ENCODE data around the gene SGCG.
"Not testable (repeated sequence)": the region's sequence is repeated elsewhere in the genome, so short reads cannot be mapped to it uniquely, and the experiment has no call there.

SGCG gene

GRCh38 chr13:23271331-23271730 lies 90.6 kb downstream of the SGCG start:
- Mint-ChIP-seq H3K36me3 (no peaks in the 10 kb centered on the region), H3K27me3 (peaks cover 3% of the 10 kb centered on the region), H3K27ac (no peak overlapping the region), H3K9me3 (no peaks in the 10 kb centered on the region), H3K4me3 (no peak overlapping the region), H3K4me1 (no peaks in the 10 kb centered on the region)
- CTCF ChIA-PET: no interaction called here
- DNase-seq: no peak

GRCh38 chr13:23273498-23273897 lies 92.7 kb downstream of the SGCG start:
- H3K4me3 Mint-ChIP-seq: no peak overlapping the region
- no peaks in the 10 kb centered on the region for H3K27me3 Mint-ChIP-seq
- H3K27ac Mint-ChIP-seq: no peak overlapping the region
- CTCF ChIA-PET: no interaction called here
- H3K4me1 Mint-ChIP-seq: no peaks in the 10 kb centered on the region
- DNase-seq: no peak
- no peaks in the 10 kb centered on the region for H3K36me3 Mint-ChIP-seq
- no peaks in the 10 kb centered on the region for H3K9me3 Mint-ChIP-seq

GRCh38 chr13:23279321-23279720 lies 98.5 kb downstream of the SGCG start:
- no peak overlapping the region for H3K4me3 Mint-ChIP-seq
- H3K27ac Mint-ChIP-seq: no peak overlapping the region
- CTCF ChIA-PET: no interaction called here
- no peaks in the 10 kb centered on the region for H3K9me3 Mint-ChIP-seq
- no peaks in the 10 kb centered on the region for H3K4me1 Mint-ChIP-seq
- no peaks in the 10 kb centered on the region for H3K27me3 Mint-ChIP-seq
- H3K36me3 Mint-ChIP-seq: no peaks in the 10 kb centered on the region
- DNase-seq: no peak

GRCh38 chr13:23288564-23288963 lies 107.8 kb downstream of the SGCG start:
- Mint-ChIP-seq H3K4me1 (no peaks in the 10 kb centered on the region), H3K27ac (no peak overlapping the region), H3K4me3 (no peak overlapping the region), H3K36me3 (no peaks in the 10 kb centered on the region), H3K27me3 (peaks cover 6% of the 10 kb centered on the region), H3K9me3 (no peaks in the 10 kb centered on the region)
- DNase-seq: no peak
- CTCF ChIA-PET: no interaction called here

- DNase-seq: no peak
- Mint-ChIP-seq H3K4me1 (no peaks in the 10 kb centered on the region), H3K27me3 (peaks cover 8% of the 10 kb centered on the region), H3K9me3 (no peaks in the 10 kb centered on the region), H3K36me3 (no peaks in the 10 kb centered on the region), H3K4me3 (no peak overlapping the region), H3K27ac (no peak overlapping the region)
- CTCF ChIA-PET: no interaction called here
Measured at GRCh38 chr13:23288995-23289394, 108.2 kb downstream of the SGCG start.

GRCh38 chr13:23289917-23290357 lies 109.2 kb downstream of the SGCG start:
- Mint-ChIP-seq H3K9me3 (no peaks in the 10 kb centered on the region), H3K4me3 (no peak overlapping the region), H3K36me3 (no peaks in the 10 kb centered on the region), H3K4me1 (no peaks in the 10 kb centered on the region), H3K27ac (no peak overlapping the region), H3K27me3 (peaks cover 9% of the 10 kb centered on the region)
- CTCF ChIA-PET: no interaction called here
- no peak for DNase-seq

- no peaks in the 10 kb centered on the region for H3K4me1 Mint-ChIP-seq
- CTCF ChIA-PET: no interaction called here
- no peaks in the 10 kb centered on the region for H3K36me3 Mint-ChIP-seq
- H3K9me3 Mint-ChIP-seq: no peaks in the 10 kb centered on the region
- H3K4me3 Mint-ChIP-seq: no peak overlapping the region
- H3K27me3 Mint-ChIP-seq: peaks cover 4% of the 10 kb centered on the region
- no peak for DNase-seq
- no peak overlapping the region for H3K27ac Mint-ChIP-seq
Measured at GRCh38 chr13:23292586-23292985, 111.8 kb downstream of the SGCG start.

GRCh38 chr13:23314837-23315236 lies 134.1 kb downstream of the SGCG start:
- H3K36me3 Mint-ChIP-seq, CTCF ChIA-PET, H3K27ac Mint-ChIP-seq, H3K4me1 Mint-ChIP-seq, H3K9me3 Mint-ChIP-seq, DNase-seq, H3K4me3 Mint-ChIP-seq: not testable (repeated sequence)
- H3K27me3 Mint-ChIP-seq: peaks cover 23% of the 10 kb centered on the region

GRCh38 chr13:23319883-23320224 lies 139.1 kb downstream of the SGCG start:
- Mint-ChIP-seq H3K4me1 (peaks cover 28% of the 10 kb centered on the region), H3K4me3 (no peak overlapping the region), H3K9me3 (no peaks in the 10 kb centered on the region), H3K27ac (no peak overlapping the region), H3K27me3 (peaks cover 24% of the 10 kb centered on the region), H3K36me3 (no peaks in the 10 kb centered on the region)
- CTCF ChIA-PET: interaction anchor here (1.3 kb wide), 1 partner anchor 1682 kb away, joined by 4 read pairs; no protein-coding TSS in a partner anchor
- no peak for DNase-seq

GRCh38 chr13:23320926-23321534 lies 140.3 kb downstream of the SGCG start:
- peaks cover 28% of the 10 kb centered on the region for H3K4me1 Mint-ChIP-seq
- CTCF ChIA-PET: interaction anchor here (1.5 kb wide), 1 partner anchor 9 kb away, joined by 3 read pairs; no protein-coding TSS in a partner anchor
- DNase-seq: no peak
- no peaks in the 10 kb centered on the region for H3K36me3 Mint-ChIP-seq
- H3K9me3 Mint-ChIP-seq: no peaks in the 10 kb centered on the region
- H3K27ac Mint-ChIP-seq: no peak overlapping the region
- H3K4me3 Mint-ChIP-seq: peak overlapping the region; percentile 27
- H3K27me3 Mint-ChIP-seq: peaks cover 18% of the 10 kb centered on the region

GRCh38 chr13:23321535-23322241 lies 140.9 kb downstream of the SGCG start:
- H3K4me3 Mint-ChIP-seq: peak overlapping the region; percentile 27

GRCh38 chr13:23322353-23323336 lies 141.9 kb downstream of the SGCG start:
- peaks cover 10% of the 10 kb centered on the region for H3K27me3 Mint-ChIP-seq
- CTCF ChIA-PET: interaction anchor here (0.7 kb wide), 1 partner anchor 93 kb away, joined by 3 read pairs; no protein-coding TSS in a partner anchor
- H3K36me3 Mint-ChIP-seq: no peaks in the 10 kb centered on the region
- no peak overlapping the region for H3K4me3 Mint-ChIP-seq
- no peak overlapping the region for H3K27ac Mint-ChIP-seq
- H3K9me3 Mint-ChIP-seq: no peaks in the 10 kb centered on the region
- no peak for DNase-seq
- peaks cover 28% of the 10 kb centered on the region for H3K4me1 Mint-ChIP-seq

More at GRCh38 chr13:23321535-23322241, 140.9 kb downstream of the SGCG start:
- Mint-ChIP-seq H3K27ac (no peak overlapping the region), H3K4me1 (peaks cover 28% of the 10 kb centered on the region), H3K9me3 (no peaks in the 10 kb centered on the region), H3K27me3 (peaks cover 17% of the 10 kb centered on the region), H3K36me3 (no peaks in the 10 kb centered on the region)
- CTCF ChIA-PET: interaction anchor here (0.7 to 1.5 kb wide), 2 partner anchors 8 to 94 kb away, joined by 3 read pairs; no protein-coding TSS in a partner anchor
- no peak for DNase-seq

GRCh38 chr13:23323946-23324709 lies 143.3 kb downstream of the SGCG start:
- CTCF ChIA-PET: no interaction called here
- Mint-ChIP-seq H3K9me3 (no peaks in the 10 kb centered on the region), H3K27me3 (peaks cover 5% of the 10 kb centered on the region), H3K27ac (no peak overlapping the region), H3K36me3 (no peaks in the 10 kb centered on the region), H3K4me1 (peaks cover 27% of the 10 kb centered on the region), H3K4me3 (no peak overlapping the region)
- DNase-seq: no peak

GRCh38 chr13:23325191-23325590 lies 144.4 kb downstream of the SGCG start:
- no peak overlapping the region for H3K4me3 Mint-ChIP-seq
- no peak for DNase-seq

More at GRCh38 chr13:23325191-23325590, 144.4 kb downstream of the SGCG start:
- CTCF ChIA-PET: no interaction called here
- Mint-ChIP-seq H3K27me3 (peaks cover 4% of the 10 kb centered on the region), H3K9me3 (no peaks in the 10 kb centered on the region), H3K36me3 (peaks cover 3% of the 10 kb centered on the region), H3K27ac (no peak overlapping the region), H3K4me1 (peaks cover 21% of the 10 kb centered on the region)

Data from activated naive CD4-positive, alpha-beta T cell treated with anti-CD3 and anti-CD28 coated beads, Interleukin-2, amount 10 ng/mL, durations not matched to agents 7 days and 5 days (primary cell).